NCI-H1092 (cell line): Measurements from ENCODE around the gene TEX26.
"Not testable (repeated sequence)": the region's sequence is repeated elsewhere in the genome, so short reads cannot be mapped to it uniquely, and the experiment has no call there.

Experiments
- DNase-seq: peaks from one replicate; lab custom pipeline; 2025; lab: John Stamatoyannopoulos, UW

Gene TEX26

DNA sequence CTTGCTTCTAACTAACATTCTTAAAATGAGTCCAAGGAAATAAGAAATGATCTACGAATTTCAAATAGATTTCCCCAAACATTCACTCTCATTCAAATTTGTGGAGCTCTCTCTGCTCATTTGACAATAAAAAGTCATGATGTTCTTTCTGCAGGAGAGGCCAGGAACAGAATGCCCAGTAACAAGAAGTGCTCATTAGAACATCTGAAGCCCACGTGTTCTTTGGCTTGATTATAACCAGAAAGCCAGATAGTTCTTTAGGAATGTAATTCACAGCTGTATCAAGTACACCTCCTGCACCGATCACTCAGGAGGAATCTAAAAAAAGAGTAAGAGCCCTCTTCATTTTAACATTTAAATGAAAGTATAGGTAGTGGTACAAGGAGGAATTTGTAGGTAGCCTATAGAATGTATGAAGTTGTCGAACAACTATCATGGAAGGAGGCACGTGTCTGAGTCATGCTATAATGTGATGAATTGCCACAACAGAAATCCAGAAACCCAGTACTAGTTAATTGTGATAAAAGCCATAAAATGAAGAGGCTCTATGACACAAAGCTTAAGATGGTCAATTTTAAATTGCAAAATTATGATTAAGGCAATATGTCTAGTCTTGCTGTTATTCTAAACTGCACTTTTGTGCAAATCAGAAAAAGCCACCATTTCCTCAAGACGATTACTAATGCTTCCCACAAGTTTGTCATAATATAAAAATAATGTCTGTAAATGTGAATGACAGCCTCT, 13.6 kb upstream of the TEX26 start:
- DNase-seq: no peak

- DNase-seq: no peak
These were observed 12.1 kb upstream of the TEX26 start for GRCh38 chr13:30920162-30920909.

- no peak for DNase-seq
These were observed 9.0 kb upstream of the TEX26 start for GRCh38 chr13:30923418-30923817.

GRCh38 chr13:30924721-30925120, 7.7 kb upstream of the TEX26 start:
- DNase-seq: no peak

- no peak for DNase-seq
These were observed 7.0 kb upstream of the TEX26 start for GRCh38 chr13:30925429-30925828.

DNA sequence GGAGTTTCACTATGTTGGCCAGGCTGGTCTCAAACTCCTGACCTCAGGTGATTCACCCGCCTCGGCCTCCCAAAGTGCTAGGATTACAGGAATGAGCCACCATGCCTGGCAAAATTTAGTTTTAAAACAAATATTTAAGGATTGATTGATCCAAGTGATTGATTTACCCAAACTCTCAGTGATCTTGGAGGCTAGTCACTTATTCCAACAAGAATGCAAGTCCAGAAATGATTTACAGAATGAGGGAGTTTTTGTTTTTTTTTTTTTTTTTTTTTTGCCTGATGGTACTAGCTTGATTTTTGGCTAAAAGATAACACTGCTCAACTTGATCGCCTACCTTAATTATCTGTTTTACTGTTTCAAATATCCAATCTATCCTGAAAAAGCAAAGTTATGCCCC, 5.7 kb upstream of the TEX26 start:
- DNase-seq: no peak

DNA sequence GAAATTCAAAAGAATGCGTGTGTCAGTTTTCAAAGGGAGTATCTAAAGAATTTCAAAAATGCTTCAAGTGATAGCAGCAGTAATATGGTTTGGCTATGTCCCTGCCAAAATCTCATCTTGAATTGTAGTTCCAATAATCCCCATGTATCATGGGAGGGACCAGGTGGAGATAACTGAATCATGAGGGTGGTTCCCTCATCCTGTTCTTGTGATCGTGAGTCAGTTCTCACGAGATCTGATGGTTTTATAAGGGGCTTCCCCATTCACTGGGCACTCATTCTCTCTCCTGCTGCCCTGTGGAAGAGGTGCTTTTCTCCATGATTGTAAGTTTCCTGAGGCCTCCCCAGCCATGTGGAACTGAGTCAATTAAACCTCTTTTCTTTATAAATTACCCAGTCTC, 5.3 kb upstream of the TEX26 start:
- DNase-seq: not testable (repeated sequence)

GRCh38 chr13:30927595-30927994, 4.9 kb upstream of the TEX26 start:
- DNase-seq: no peak

GRCh38 chr13:30928978-30929377, 3.5 kb upstream of the TEX26 start:
- no peak for DNase-seq

DNA sequence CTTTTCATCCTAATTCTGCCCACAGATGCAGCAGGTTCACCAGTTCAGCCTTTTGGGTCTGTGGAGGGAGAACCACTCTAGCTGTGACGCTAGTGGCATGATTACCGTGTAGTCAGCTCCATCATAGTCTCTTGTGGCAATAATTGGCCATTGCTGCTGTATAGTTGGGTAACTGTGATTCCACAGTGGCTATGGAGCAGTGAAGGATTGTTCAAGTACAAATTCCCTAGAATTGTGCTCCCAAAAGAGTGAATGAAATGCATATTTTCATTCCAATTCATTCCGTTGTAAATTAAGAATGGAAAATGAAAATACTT, 856 bp downstream of the TEX26 start:
- no peak for DNase-seq

DNA sequence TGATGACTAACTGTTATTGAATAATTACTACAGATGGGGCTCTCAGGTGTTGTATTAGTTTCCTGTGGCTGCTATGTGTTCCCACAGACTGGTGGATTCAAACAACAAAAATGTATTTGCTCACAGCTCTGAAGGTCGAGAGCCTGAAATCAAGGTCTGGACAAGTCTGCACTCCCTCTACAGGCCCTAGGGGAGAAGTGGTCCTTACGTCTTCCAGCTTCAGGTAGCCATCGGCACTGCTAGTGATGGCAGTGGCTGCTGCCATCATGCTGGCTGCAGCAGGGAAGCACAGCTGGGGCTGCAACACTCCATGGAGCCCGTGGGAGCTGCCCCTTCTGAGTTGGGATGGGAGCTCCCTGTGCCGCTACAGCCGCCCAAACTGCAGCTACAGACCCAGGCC, 1.9 kb downstream of the TEX26 start:
- no peak for DNase-seq

DNA sequence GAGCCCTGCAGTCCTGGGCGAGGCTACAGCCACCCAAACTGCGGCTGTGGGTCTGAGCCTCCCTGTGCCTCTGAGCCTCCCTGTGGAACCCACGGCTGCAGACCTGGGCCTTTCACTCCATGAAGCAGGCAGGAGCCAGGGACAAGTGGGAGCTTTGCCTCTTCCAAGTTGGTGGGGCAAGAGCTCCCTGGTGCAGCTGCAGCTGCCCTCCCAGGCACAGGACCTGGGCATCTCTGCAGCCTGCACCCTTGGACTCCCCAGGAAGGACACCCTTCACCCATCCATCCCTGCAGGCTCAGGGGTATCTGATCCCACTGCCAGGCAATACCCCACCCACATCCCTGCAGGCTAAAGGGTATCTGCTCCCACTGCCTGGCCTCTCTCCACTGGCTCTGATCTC, 2.3 kb downstream of the TEX26 start:
- DNase-seq: no peak

- DNase-seq: no peak
These were observed 4.5 kb downstream of the TEX26 start for GRCh38 chr13:30936971-30937370.

- no peak for DNase-seq
These were observed 11.4 kb downstream of the TEX26 start for GRCh38 chr13:30943881-30944280.

- DNase-seq: no peak
These were observed 24.9 kb downstream of the TEX26 start for GRCh38 chr13:30957258-30957943.

DNA sequence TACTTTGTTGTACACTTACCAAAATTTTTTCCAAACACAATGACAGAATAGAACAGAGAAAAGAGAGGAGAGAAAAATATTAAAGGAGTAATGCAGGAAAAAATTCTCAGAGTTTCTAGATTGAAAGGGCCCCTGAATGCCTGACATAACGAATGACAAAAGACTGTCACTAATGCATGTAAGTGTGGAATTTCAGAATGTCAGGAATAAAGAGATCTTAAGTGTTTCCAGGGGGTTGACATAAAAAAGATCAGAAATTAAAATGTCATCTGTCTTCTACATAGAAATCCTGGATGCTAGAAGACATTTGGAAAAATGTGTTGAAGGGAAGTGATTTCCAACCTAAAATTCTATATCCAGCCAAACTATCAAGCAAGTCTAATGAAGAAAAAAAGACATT, 27.2 kb downstream of the TEX26 start:
- no peak for DNase-seq

DNA sequence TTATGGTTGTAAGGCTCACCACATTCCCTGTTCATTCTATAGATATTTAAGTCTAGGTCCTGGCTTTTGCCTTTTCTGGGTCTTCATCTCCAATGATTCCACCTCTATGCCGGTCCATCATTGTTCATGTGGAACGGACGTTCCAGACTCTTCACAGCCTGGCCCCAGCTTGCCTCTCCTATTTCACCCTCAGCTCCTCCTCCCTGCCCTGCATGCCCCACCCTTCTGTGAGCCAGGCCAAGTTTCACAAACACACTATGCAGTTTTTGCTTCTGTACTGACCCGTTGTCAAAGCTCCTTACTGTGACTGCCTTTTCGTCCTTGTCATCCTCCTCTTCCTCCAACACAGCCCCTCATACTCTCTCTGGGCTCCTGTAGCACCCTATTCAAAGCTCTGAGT, 31.3 kb downstream of the TEX26 start:
- no peak for DNase-seq

DNA sequence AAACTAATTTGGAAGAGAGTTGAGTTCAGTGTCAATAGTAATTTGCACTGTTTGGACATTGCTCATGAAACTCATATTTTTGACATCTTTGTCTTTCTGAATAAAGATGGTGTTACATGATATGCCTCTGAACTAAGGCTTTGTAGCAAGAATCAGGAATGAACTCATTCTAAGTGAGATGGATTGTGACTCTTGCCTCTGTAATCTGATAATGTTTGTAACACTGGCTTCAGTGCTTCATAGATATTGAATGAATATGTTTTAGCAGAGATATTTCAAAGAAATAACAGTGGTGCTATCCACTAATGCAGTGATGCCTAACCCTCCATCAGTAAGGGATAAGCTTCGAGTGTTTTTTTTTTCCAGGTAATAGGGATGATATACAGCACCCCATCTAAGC, 32.9 kb downstream of the TEX26 start:
- no peak for DNase-seq

GRCh38 chr13:30966101-30966500, 33.6 kb downstream of the TEX26 start:
- DNase-seq: no peak

DNA sequence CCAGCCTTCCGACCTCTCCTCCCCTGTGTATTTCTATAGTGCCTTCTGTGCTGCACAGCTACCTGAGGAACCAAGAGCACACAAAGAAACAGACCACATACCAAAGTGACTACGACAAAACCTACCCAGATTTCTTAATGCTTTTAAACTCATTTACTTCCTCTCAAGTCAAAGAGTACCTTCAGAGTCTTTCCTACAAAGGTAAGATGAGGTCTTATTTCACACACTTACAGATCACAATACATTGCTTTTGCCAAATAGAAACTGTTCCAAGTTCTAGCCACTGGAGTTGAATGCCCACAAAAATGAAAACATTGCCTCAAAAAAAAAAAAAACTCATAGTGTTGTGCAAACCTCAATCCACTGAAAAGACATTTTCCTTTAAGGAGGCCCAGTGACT, 36.4 kb downstream of the TEX26 start:
- DNase-seq: no peak

DNA sequence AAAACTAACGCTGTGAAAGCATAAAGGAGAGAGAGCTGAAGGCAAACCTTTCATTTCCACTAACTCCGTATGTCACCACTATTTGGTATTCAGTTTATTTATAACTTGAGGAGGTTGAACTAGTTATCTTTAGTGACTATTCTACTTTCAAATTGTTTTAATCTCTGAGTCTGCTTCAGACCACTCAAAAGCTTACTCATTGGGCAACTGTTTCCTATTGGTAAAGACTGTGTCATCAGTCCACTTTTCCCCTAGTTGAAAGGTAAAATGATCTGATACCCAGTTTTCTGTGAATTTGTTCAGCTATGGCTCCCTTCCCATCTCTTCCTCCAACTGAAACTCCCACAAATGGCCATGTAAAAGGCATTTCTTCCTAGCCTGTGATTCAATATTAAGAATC, 39.1 kb downstream of the TEX26 start:
- no peak for DNase-seq

GRCh38 chr13:30972888-30973377, 40.5 kb downstream of the TEX26 start:
- DNase-seq: no peak

DNA sequence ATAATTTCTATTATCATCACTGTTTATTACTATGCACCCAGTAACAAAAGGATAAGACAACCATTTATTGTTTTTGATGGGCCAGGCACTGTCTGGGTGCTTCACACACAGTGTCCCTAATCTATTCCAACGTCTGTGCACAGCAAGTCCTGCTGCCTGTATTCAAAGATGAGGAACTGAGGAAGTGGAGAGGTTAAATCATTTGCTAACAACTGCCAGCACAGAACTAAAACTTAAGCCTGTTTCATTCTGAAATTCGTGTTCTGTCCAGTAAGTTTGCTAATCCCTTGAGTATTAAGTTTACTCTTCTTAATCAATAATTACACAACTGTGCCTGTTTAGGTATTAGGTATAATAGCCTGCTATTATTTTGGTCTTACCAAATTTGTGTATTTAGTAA, 41.9 kb downstream of the TEX26 start:
- DNase-seq: no peak
